NCI-H2107 (cell line): ENCODE data around the gene JPT1.

Experiments
- DNase-seq: peaks from one replicate; lab custom pipeline; 2025; lab: John Stamatoyannopoulos, UW

Gene JPT1

GRCh38 chr17:75103601-75104554 is 50.4 kb downstream of the JPT1 start:
- no peak for DNase-seq

GRCh38 chr17:75102385-75102821 is 51.9 kb downstream of the JPT1 start:
- no peak for DNase-seq

- no peak for DNase-seq
These were observed 54.3 kb downstream of the JPT1 start for GRCh38 chr17:75099881-75100595.

- no peak for DNase-seq
These were observed 55.5 kb downstream of the JPT1 start for GRCh38 chr17:75098861-75099260.

- DNase-seq = no peak
These were observed 56.4 kb downstream of the JPT1 start for GRCh38 chr17:75097865-75098264.

GRCh38 chr17:75096082-75096625 is 58.2 kb downstream of the JPT1 start:
- no peak for DNase-seq

- DNase-seq = no peak
These were observed 59.4 kb downstream of the JPT1 start for GRCh38 chr17:75094871-75095399.

- DNase-seq = no peak
These were observed 60.7 kb downstream of the JPT1 start for GRCh38 chr17:75093548-75094158.

GRCh38 chr17:75091855-75092327 is 62.4 kb downstream of the JPT1 start:
- DNase-seq = no peak

GRCh38 chr17:75090871-75091854 is 63.1 kb downstream of the JPT1 start:
- no peak for DNase-seq

- DNase-seq = no peak
These were observed 65.6 kb downstream of the JPT1 start for GRCh38 chr17:75088465-75089417.

GRCh38 chr17:75087558-75088453 is 66.5 kb downstream of the JPT1 start, which contains the start of gene SLC16A5:
TSS of gene SLC16A5 (plus strand) at chr17:75087954. CDS start at chr17:75093637, 5,683 bp downstream.
- no peak for DNase-seq

GRCh38 chr17:75087182-75087557 is 67.1 kb downstream of the JPT1 start:
- no peak for DNase-seq

GRCh38 chr17:75086496-75087181 is 67.7 kb downstream of the JPT1 start:
- DNase-seq = no peak
